MM.1S (cell line): ENCODE results near the gene PRRC1.

Experiments used
- DNase-seq: peaks from one replicate; pipeline ENCODE4 v3.0.0-alpha.2; 2015
- H2AFZ ChIP-seq: fragments of 300-600 bp; sonication (generic); 2 replicates; pipeline ENCODE4 v1.6.0; 2016; ENCODE audit warnings: antibody characterized with exemption, low read length
- H3F3A ChIP-seq: fragments of 300-600 bp; sonication (generic); 2 replicates; pipeline ENCODE4 v1.6.1; 2016; ENCODE audit warnings: mild to moderate bottlenecking, antibody characterized with exemption, low read length, moderate library complexity, mixed read lengths; ENCODE audit not compliant: insufficient read depth
- H3K27ac ChIP-seq: fragments of 300-600 bp; sonication (generic); 2 replicates; pipeline ENCODE4 v1.5.1; 2016; ENCODE audit warnings: mild to moderate bottlenecking, low read length
- H3K27me3 ChIP-seq: fragments of 300-600 bp; sonication (generic); replicated peaks from 2 replicates; pipeline ENCODE4 v1.6.0; 2016; ENCODE audit warnings: low read length; ENCODE audit not compliant: insufficient read depth
- H3K36me3 ChIP-seq: fragments of 300-600 bp; sonication (generic); replicated peaks from 2 replicates; pipeline ENCODE4 v1.6.1; 2016; ENCODE audit warnings: mild to moderate bottlenecking, low read length, mixed read lengths; ENCODE audit not compliant: insufficient read depth
- H3K4me1 ChIP-seq: fragments of 300-600 bp; sonication (generic); 2 replicates; pipeline ENCODE4 v1.6.1; 2016; ENCODE audit warnings: low read length, mixed read lengths
- H3K4me2 ChIP-seq: fragments of 300-600 bp; sonication (generic); 2 replicates; pipeline ENCODE4 v1.6.0; 2016; ENCODE audit warnings: low read depth, low read length
- H3K4me3 ChIP-seq: fragments of 300-600 bp; sonication (generic); 2 replicates; pipeline ENCODE4 v1.5.1; 2016; ENCODE audit warnings: low read length, mixed read lengths
- H3K79me2 ChIP-seq: fragments of 300-600 bp; sonication (generic); 2 replicates; pipeline ENCODE4 v1.6.1; 2016; ENCODE audit warnings: mixed run types, low read length, mixed read lengths
- H3K9ac ChIP-seq: fragments of 300-600 bp; sonication (generic); 2 replicates; pipeline ENCODE4 v1.6.1; 2016; ENCODE audit warnings: low read length, mixed read lengths
- H3K9me2 ChIP-seq: fragments of 300-600 bp; sonication (generic); replicated peaks from 2 replicates; pipeline ENCODE4 v1.6.1; 2016; ENCODE audit warnings: mild to moderate bottlenecking, low read length, mixed read lengths; ENCODE audit not compliant: insufficient read depth
- H3K9me3 ChIP-seq: fragments of 300-600 bp; sonication (generic); replicated peaks from 2 replicates; pipeline ENCODE4 v1.6.1; 2016; ENCODE audit warnings: mild to moderate bottlenecking, low read length, mixed read lengths; ENCODE audit not compliant: insufficient read depth
- H4K20me1 ChIP-seq: fragments of 300-600 bp; sonication (generic); 2 replicates; pipeline ENCODE4 v1.6.1; 2016; ENCODE audit warnings: mild to moderate bottlenecking, low read length, moderate library complexity, mixed read lengths; ENCODE audit not compliant: insufficient read depth
- EZH2 ChIP-seq: fragments of 300-600 bp; sonication (generic); optimal IDR thresholded peaks from 2 replicates; pipeline ENCODE3; 2017; ENCODE audit warnings: low read depth, mild to moderate bottlenecking, antibody characterized with exemption, low read length, mixed read lengths
- EZH2phosphoT487 ChIP-seq: fragments of 300-600 bp; sonication (generic); IDR thresholded peaks from 2 replicates; pipeline ENCODE4 v1.6.1; 2018; ENCODE audit warnings: antibody characterized with exemption, low read length
- TF ChIP-seq, protein P1 (sequence below): fragments of 300-600 bp; sonication (generic); IDR thresholded peaks from 2 replicates; pipeline ENCODE4 v1.5.1; 2016; ENCODE audit warnings: antibody characterized with exemption, low read length, mixed read lengths

The PRRC1 gene

DNA sequence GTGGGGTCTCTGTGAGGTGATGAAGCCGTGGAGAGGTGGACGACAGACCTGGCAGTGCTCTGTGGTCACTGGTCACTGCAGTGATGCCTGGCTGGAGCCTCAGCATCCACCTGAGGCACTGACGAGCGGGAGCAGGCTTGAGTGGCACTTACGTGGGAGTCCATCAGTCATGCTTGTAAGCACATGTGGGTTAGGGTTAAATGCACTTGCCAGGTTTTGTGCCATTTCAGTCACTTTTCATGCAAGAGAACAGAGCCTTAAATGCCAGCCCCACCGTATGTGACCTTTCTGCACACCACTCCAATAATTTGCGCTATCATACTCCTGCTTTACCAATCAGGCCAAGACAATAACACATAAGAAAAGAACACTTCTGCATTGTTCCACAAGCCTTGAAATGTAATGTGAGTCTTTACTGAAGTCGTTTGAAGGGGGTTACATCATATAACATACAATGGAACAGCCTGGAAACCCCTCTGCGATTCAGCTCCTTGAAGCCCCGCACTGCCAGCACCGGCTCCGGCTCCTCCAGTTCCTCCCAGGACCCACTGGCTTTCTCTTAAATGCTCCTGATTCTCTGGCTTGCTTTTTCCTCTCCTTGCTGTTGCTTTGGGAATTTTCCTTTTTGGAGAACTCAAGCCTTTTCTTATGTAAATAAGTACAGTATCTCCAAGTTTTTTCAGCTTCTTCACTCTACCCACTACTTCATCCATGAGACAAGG, 72.0 kb downstream of the PRRC1 start:
- no peak overlapping the region for H3K27ac ChIP-seq
- H3K9me3 ChIP-seq, result no peaks in the 10 kb centered on the region
- H4K20me1 ChIP-seq, result no peaks in the 10 kb centered on the region

DNA sequence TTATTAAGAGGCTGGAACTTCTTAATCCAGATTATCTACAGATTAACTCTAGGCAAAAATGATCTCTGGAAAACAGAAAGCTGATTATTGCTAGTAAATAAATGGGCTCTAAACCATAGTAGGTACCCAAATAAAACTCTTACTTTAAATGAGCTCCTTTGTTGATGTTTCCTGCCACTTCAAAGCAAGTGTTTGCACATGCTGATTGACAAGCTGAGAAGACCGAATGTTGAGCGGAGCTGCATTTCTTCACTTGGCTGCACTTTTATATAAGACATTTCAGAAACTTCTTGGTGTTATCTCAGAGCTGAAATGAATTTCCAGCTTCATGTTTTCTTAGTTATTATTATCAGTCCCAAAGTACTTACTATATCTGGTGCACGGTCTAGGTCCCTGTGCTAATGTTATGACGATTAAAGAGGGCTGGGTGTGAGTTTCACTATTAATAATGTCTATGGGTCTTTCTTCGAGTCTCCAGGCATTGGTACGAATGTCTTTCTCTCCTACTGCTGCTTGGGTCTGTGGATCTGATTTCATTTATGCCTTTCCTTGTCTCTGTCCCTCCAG, 72.8 kb downstream of the PRRC1 start:
- no peak for DNase-seq
- Histone ChIP-seq H3K4me2 (no peak overlapping the region), H3K9me3 (no peaks in the 10 kb centered on the region), H3K27me3 (no peaks in the 10 kb centered on the region), H3K9ac (no peak overlapping the region), H3K79me2 (no peaks in the 10 kb centered on the region), H3K27ac (no peak overlapping the region), H4K20me1 (no peaks in the 10 kb centered on the region), H3K36me3 (no peaks in the 10 kb centered on the region), H3K4me3 (no peak overlapping the region), H2AFZ (no peak overlapping the region), H3F3A (no peaks in the 10 kb centered on the region), H3K9me2 (no peaks in the 10 kb centered on the region), H3K4me1 (no peaks in the 10 kb centered on the region)
- TF ChIP-seq EZH2phosphoT487 (no peak), EZH2 (no peak)
- TF ChIP-seq, protein P1, sequence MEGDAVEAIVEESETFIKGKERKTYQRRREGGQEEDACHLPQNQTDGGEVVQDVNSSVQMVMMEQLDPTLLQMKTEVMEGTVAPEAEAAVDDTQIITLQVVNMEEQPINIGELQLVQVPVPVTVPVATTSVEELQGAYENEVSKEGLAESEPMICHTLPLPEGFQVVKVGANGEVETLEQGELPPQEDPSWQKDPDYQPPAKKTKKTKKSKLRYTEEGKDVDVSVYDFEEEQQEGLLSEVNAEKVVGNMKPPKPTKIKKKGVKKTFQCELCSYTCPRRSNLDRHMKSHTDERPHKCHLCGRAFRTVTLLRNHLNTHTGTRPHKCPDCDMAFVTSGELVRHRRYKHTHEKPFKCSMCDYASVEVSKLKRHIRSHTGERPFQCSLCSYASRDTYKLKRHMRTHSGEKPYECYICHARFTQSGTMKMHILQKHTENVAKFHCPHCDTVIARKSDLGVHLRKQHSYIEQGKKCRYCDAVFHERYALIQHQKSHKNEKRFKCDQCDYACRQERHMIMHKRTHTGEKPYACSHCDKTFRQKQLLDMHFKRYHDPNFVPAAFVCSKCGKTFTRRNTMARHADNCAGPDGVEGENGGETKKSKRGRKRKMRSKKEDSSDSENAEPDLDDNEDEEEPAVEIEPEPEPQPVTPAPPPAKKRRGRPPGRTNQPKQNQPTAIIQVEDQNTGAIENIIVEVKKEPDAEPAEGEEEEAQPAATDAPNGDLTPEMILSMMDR, result no peak

More for the DNA sequence above, 72.0 kb downstream of the PRRC1 start:
- Histone ChIP-seq H2AFZ (no peak overlapping the region), H3K9ac (no peak overlapping the region), H3K36me3 (no peaks in the 10 kb centered on the region), H3F3A (no peaks in the 10 kb centered on the region), H3K27me3 (no peaks in the 10 kb centered on the region), H3K4me2 (no peak overlapping the region), H3K79me2 (no peaks in the 10 kb centered on the region), H3K4me3 (no peak overlapping the region), H3K4me1 (no peaks in the 10 kb centered on the region), H3K9me2 (no peaks in the 10 kb centered on the region)
- TF ChIP-seq EZH2, result no peak
- no peak for TF ChIP-seq EZH2phosphoT487
- TF ChIP-seq, protein P1, result no peak
- DNase-seq, result no peak

DNA sequence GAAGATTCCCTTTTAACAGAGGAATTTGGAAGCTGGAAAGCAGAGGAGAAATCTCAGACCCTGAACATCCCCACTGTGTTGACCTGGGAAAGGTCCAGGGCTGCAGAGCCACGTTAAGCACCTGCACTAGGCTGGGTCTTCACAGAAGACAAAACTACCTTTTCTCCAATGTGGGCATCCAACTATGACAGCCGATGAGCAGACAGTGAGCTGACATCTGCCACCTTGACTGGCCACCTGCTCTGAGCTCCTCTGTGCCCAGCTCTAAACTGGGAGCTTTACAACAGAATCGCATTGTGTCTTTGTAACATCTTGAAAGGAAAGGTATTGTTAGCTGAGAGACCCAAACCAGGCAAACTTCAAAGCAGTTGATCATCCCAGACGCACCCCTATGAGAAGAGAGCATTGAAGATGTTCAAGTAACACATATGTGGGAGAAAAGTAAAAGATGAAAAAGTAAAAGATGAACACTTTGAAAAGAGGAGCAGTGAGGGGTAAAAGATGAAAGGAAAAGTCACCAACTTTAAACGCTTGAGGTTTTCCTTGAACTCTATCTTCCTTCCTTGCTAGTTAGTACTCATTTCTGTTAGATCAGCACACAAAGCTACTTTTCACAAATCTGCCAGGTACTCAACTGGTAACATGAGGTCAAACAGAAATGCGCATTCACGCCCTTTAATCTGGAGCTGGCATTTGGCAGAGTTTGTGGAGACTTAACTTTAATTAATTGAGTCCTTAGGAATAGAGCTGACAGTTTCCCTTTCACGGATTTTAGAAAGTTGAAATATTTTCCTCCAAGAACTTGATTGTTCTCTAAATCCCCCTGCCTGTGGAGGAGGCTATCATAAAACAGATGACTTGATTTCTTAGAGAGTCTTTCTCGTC, 78.3 kb downstream of the PRRC1 start:
- Histone ChIP-seq H3K4me1 (no peaks in the 10 kb centered on the region), H3K9me3 (no peaks in the 10 kb centered on the region), H2AFZ (no peak overlapping the region), H3K9ac (no peak overlapping the region), H3K9me2 (no peaks in the 10 kb centered on the region), H4K20me1 (no peaks in the 10 kb centered on the region), H3K27me3 (no peaks in the 10 kb centered on the region), H3K4me2 (no peak overlapping the region), H3F3A (no peaks in the 10 kb centered on the region), H3K4me3 (no peak overlapping the region), H3K27ac (no peak overlapping the region), H3K79me2 (no peaks in the 10 kb centered on the region), H3K36me3 (no peaks in the 10 kb centered on the region)
- no peak for DNase-seq
- TF ChIP-seq EZH2, result no peak
- TF ChIP-seq, protein P1, result no peak
- TF ChIP-seq EZH2phosphoT487, result no peak
